NT2/D1 (cell line): ENCODE results near the gene P2RY14.

Source experiments
- YY1 ChIP-seq: IDR thresholded peaks from 2 replicates; pipeline ENCODE4 v1.6.1; 2011; ENCODE audit not compliant: insufficient read length, insufficient read depth
- ZNF274 ChIP-seq: IDR thresholded peaks from 2 replicates; pipeline ENCODE4 v1.6.1; 2011; ENCODE audit warnings: mild to moderate bottlenecking, low read depth, low read length

DNA sequence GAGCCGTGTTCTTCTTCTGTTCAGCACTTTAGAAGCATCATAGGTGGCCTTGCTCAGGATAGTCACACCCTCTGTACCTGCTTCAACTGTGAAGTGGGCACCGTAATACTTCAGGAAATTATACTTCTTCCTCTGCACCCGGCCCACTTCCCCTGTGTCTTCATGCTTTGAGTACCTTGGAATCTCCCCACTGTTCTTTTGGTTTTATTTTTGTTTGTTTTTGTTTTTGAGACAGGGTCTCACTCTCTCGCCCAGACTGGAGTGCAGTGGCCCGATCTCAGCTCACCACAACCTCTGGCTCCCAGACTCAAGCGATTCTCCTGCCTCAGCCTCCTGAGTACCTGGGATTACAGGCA lies 1.7 kb downstream of the P2RY14 start:
- TF ChIP-seq ZNF274, result no peak
- TF ChIP-seq YY1, result no peak
